ENCODE results near the gene AGRN. TPM values are rescaled to one million over a fixed set of nuclear protein-coding genes. Genes with fewer than 3 reads are reported as not detected.

The AGRN gene
- polyA plus RNA-seq, 1 experiment: 41.2 TPM

GRCh38 chr1:972726-973458 is 47.0 kb upstream of the AGRN start:
- Histone ChIP-seq H3K27me3 (ENCODE audit: control insufficient read depth, insufficient read depth, low read length) (no peaks in the 10 kb centered on the region), H3K4me3 (ENCODE audit: low read depth, low read length) (no peak overlapping the region), H3K36me3 (ENCODE audit: control insufficient read depth, insufficient read depth, low read length) (no peaks in the 10 kb centered on the region)
- TF ChIP-seq CTCF (IDR thresholded peaks at IDR 0.05; ENCODE audit: insufficient read depth, low read depth, low read length): no peak
- CTCF ChIA-PET: interaction anchor here (0.8 to 1.5 kb wide), 2 partner anchors 11 to 68 kb away, joined by 3 to 8 read pairs; no protein-coding TSS in a partner anchor
- POLR2A ChIA-PET: no interaction called here
- DNase-seq (ENCODE audit: low read depth): no peak

- H3K27me3 ChIP-seq (ENCODE audit: control insufficient read depth, insufficient read depth, low read length): no peaks in the 10 kb centered on the region
- no peak overlapping the region for H3K4me3 ChIP-seq (ENCODE audit: low read depth, low read length)
- no peak for TF ChIP-seq CTCF (IDR thresholded peaks at IDR 0.05; ENCODE audit: insufficient read depth, low read depth, low read length)
- CTCF ChIA-PET: interaction anchor here (0.8 to 3.2 kb wide), 2 partner anchors 70 to 90 kb away, joined by 4 to 14 read pairs; no protein-coding TSS in a partner anchor
- POLR2A ChIA-PET: no interaction called here
- DNase-seq (ENCODE audit: low read depth): no peak
- no peaks in the 10 kb centered on the region for H3K36me3 ChIP-seq (ENCODE audit: control insufficient read depth, insufficient read depth, low read length)
Observed at GRCh38 chr1:973459-974292, 46.2 kb upstream of the AGRN start.

GRCh38 chr1:974293-974640 is 45.7 kb upstream of the AGRN start:
- no peaks in the 10 kb centered on the region for H3K36me3 ChIP-seq (ENCODE audit: control insufficient read depth, insufficient read depth, low read length)
- no peak for TF ChIP-seq CTCF (IDR thresholded peaks at IDR 0.05; ENCODE audit: insufficient read depth, low read depth, low read length)
- no peak overlapping the region for H3K4me3 ChIP-seq (ENCODE audit: low read depth, low read length)
- POLR2A ChIA-PET: no interaction called here
- no peak for DNase-seq (ENCODE audit: low read depth)
- H3K27me3 ChIP-seq (ENCODE audit: control insufficient read depth, insufficient read depth, low read length): no peaks in the 10 kb centered on the region
- CTCF ChIA-PET: interaction anchor here (0.6 to 3.2 kb wide), 3 partner anchors 37 to 89 kb away, joined by 3 to 14 read pairs (median 4); no protein-coding TSS in a partner anchor

GRCh38 chr1:974687-975328 is 45.1 kb upstream of the AGRN start:
- DNase-seq (ENCODE audit: low read depth): no peak
- CTCF ChIA-PET: interaction anchor here (0.6 to 3.2 kb wide), 6 partner anchors 9 to 105 kb away, joined by 3 to 14 read pairs (median 6); partner anchors contain the start of gene PLEKHN1
- Histone ChIP-seq H3K4me3 (ENCODE audit: low read depth, low read length) (no peak overlapping the region), H3K27me3 (ENCODE audit: control insufficient read depth, insufficient read depth, low read length) (no peaks in the 10 kb centered on the region), H3K36me3 (ENCODE audit: control insufficient read depth, insufficient read depth, low read length) (no peaks in the 10 kb centered on the region)
- TF ChIP-seq CTCF (IDR thresholded peaks at IDR 0.05; ENCODE audit: insufficient read depth, low read depth, low read length): no peak
- POLR2A ChIA-PET: no interaction called here

GRCh38 chr1:975365-975764 is 44.6 kb upstream of the AGRN start:
- CTCF ChIA-PET: interaction anchor here (0.5 to 3.2 kb wide), 15 partner anchors 9 to 332 kb away, joined by 3 to 14 read pairs (median 4); partner anchors contain the start of genes HES4 and PLEKHN1
- POLR2A ChIA-PET: no interaction called here
- Histone ChIP-seq H3K36me3 (ENCODE audit: control insufficient read depth, insufficient read depth, low read length) (no peaks in the 10 kb centered on the region), H3K4me3 (ENCODE audit: low read depth, low read length) (no peak overlapping the region), H3K27me3 (ENCODE audit: control insufficient read depth, insufficient read depth, low read length) (no peaks in the 10 kb centered on the region)
- no peak for DNase-seq (ENCODE audit: low read depth)
- no peak for TF ChIP-seq CTCF (IDR thresholded peaks at IDR 0.05; ENCODE audit: insufficient read depth, low read depth, low read length)
